ENCODE results near the gene PROSER2.

PROSER2 gene

DNA sequence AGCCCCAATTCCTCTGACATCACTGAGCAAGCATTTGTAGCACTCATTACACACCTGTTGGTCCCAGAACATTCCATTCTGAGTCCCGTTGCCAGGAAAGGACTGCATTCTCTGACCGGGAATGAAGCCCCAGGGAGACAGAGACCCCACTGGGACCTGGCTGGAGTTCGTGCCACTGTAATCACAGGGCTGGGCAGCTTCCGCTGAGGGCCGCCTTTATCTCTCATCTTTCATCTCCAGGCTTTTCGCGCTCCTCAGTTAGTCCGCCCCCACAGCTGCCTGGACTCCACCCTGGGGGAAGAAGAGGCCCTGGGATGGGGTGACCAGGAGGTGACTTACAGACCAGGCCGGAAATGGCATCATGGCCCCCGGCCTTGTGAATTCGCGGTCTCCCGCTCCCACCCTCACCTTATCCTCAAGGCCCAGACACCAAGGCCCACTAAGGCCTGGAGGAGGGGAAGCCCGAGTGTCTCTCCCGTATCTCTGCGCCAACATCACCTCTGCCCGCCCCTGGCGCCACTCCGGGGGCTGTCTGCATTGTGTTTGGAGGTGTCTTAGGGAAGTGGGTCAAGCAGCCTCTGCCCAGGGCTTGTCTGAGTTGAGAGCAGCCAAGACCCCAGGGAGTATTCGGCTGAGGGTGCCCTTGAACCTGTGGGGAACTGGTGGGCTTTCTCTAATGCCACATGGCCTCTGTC, 75.4 kb downstream of the PROSER2 start:
- TF ChIP-seq, protein P1, sequence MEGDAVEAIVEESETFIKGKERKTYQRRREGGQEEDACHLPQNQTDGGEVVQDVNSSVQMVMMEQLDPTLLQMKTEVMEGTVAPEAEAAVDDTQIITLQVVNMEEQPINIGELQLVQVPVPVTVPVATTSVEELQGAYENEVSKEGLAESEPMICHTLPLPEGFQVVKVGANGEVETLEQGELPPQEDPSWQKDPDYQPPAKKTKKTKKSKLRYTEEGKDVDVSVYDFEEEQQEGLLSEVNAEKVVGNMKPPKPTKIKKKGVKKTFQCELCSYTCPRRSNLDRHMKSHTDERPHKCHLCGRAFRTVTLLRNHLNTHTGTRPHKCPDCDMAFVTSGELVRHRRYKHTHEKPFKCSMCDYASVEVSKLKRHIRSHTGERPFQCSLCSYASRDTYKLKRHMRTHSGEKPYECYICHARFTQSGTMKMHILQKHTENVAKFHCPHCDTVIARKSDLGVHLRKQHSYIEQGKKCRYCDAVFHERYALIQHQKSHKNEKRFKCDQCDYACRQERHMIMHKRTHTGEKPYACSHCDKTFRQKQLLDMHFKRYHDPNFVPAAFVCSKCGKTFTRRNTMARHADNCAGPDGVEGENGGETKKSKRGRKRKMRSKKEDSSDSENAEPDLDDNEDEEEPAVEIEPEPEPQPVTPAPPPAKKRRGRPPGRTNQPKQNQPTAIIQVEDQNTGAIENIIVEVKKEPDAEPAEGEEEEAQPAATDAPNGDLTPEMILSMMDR (IDR thresholded peaks at IDR 0.05; ENCODE audit: low read length, missing control alignments), result no peak
- DNase-seq (ENCODE audit: low read depth), result peak; percentile 60
- no peak overlapping the region for H3K4me3 ChIP-seq (replicated peaks; ENCODE audit: low read depth, low read length)

DNA sequence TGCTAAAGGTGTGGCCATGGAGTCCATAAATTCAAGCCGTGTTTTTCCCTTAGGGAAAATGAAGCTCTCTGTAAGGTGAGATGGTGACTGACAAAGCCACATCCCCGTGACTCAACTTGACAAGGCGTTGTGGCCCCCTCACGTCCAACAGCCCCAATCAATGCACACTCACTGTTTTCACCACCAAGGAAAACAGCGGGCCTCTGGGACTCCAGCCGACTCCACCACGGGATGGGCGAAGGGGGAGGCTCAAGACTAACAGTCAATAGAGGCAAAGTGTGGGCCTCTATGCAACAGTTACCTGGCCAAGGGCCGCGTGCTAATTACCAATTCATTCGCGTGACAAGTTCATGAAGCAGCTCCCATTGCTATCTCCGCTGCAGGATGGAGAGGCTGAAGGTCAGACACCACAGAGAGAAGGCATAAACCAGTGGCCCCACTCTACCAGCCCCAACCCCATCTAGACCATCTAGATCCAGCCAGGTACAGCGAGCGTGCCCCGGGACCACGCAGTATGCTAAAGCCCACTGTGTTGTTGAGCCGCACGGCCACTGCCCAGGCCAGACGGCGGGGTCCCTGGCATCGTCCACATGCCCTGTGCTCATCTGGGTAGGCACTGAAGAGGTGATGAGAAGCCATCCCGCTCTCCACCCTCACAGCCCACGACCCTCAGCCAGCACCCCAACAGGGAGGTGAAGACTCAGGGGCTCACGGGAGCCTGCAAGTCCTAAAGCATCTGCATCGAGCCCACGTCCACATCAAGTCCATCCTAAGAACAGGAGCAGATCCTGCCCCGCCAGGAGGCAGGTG, 76.1 kb downstream of the PROSER2 start:
- DNase-seq (ENCODE audit: low read depth), result no peak
- H3K4me3 ChIP-seq (replicated peaks; ENCODE audit: low read depth, low read length), result no peak overlapping the region
- TF ChIP-seq, protein P1 (IDR thresholded peaks at IDR 0.05; ENCODE audit: low read length, missing control alignments), result no peak

DNA sequence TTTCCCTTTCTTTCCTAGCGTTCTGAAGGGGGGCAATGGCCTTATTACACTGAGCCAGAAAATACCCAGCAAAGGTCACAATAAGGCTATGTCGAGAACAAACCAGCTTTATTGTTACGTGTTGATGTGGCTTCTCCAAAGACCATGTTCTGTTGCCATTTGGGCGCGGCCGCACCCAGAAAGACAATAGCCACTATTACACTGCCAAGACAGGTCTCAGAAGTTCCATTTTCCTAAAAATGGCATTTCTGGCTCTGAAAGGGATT, 77.8 kb downstream of the PROSER2 start:
- no peak for DNase-seq (ENCODE audit: low read depth)
- TF ChIP-seq, protein P1 (IDR thresholded peaks at IDR 0.05; ENCODE audit: low read length, missing control alignments), result no peak
- H3K4me3 ChIP-seq (replicated peaks; ENCODE audit: low read depth, low read length), result no peak overlapping the region

DNA sequence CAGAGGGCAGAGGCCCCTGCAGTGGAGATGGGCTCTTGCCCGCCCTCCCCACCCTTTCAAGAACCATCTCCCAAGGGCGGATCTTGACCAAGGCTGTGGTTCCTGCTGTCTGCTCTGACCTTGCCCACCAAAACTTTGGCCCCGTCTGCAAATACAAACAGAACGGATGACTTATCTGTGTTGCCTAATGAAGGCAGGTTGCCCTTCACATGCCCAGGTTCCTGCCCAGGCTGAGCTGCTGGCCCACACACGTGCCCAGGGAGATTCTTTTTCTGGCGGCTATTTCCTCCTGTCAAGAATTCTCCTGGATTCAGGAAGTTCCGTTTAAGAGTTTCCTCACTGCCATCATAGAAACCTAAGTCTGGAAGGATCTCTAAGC, 78.3 kb downstream of the PROSER2 start:
- no peak overlapping the region for H3K4me3 ChIP-seq (replicated peaks; ENCODE audit: low read depth, low read length)
- TF ChIP-seq, protein P1 (IDR thresholded peaks at IDR 0.05; ENCODE audit: low read length, missing control alignments), result no peak
- DNase-seq (ENCODE audit: low read depth), result no peak

DNA sequence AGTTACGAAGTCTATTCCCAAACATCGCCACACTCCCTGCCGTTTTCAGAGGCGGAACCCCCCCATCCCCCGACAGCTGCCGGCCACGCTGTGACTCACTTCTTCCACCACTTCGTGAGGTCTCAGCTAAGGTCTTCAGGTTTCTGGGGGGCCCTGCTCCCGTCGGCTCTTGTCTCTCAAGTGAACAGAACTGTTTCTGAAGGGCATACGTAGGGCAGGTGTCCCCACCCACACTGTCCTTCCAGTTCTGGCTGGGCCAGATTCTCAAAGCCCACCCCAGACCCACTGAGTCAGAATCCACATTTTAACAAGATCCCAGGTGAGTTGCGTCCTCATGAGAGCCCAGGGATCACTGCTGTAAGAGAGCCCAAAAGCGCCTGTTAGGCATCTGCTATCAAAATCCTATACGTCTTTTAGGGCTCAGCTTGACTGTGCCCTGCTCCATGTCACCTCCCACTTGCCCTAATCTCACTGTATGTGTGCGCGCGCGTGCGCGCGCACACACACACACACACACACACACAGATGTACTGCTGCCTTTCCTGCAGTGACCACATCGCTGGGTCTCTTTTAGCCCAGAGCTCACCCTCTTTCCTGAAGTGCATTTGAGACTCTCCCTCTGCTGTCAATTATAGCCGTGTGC, 78.8 kb downstream of the PROSER2 start:
- DNase-seq (ENCODE audit: low read depth), result no peak

DNA sequence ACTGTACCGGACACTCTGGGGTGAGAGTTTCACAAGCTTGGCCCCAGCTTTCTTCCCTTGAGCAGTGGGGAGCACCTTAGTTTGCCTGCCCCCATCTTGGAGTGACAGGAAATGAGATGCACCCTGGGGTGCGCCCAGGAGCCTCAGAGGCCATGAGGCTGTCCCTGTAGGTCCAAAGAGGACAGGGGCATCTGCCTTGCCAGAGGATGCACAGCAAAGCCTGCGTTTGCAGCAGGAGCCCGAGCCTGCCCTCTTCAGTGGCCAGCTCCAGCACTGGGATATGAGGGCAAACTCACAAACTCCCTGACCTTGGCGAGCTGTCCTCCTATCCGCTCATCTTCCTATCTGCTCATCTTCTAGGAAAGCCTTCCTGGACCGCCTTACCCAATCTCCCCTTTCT, 79.5 kb downstream of the PROSER2 start:
- DNase-seq (ENCODE audit: low read depth), result no peak
- no peak overlapping the region for H3K4me3 ChIP-seq (replicated peaks; ENCODE audit: low read depth, low read length)
- TF ChIP-seq, protein P1 (IDR thresholded peaks at IDR 0.05; ENCODE audit: low read length, missing control alignments), result no peak

More for the DNA sequence above, 78.8 kb downstream of the PROSER2 start:
- TF ChIP-seq, protein P1 (IDR thresholded peaks at IDR 0.05; ENCODE audit: low read length, missing control alignments), result no peak
- no peak overlapping the region for H3K4me3 ChIP-seq (replicated peaks; ENCODE audit: low read depth, low read length)

All from fibroblast of pulmonary artery (primary cell).